NCI-H128 (cell line): ENCODE data around the gene MOSMO.
"Not testable (repeated sequence)": the region's sequence is repeated elsewhere in the genome, so short reads cannot be mapped to it uniquely, and the experiment has no call there.

Experiments
- DNase-seq: peaks from one replicate; lab custom pipeline; 2025; ENCODE audit not compliant: unreplicated experiment; lab: John Stamatoyannopoulos, UW

Gene MOSMO

GRCh38 chr16:22091721-22092120 is 83.8 kb downstream of the MOSMO start:
- no peak for DNase-seq

GRCh38 chr16:22092143-22092933 is 84.4 kb downstream of the MOSMO start, which contains the start of gene VWA3A:
Gene VWA3A (plus strand): TSS chr16:22092541. CDS start chr16:22092638, 97 bp downstream.
- no peak for DNase-seq

GRCh38 chr16:22093331-22093730 is 85.4 kb downstream of the MOSMO start:
- no peak for DNase-seq

GRCh38 chr16:22093996-22094395 is 86.1 kb downstream of the MOSMO start:
- no peak for DNase-seq

- DNase-seq, result no peak
Measured at GRCh38 chr16:22098405-22099255, 90.7 kb downstream of the MOSMO start.

GRCh38 chr16:22099256-22099975 is 91.5 kb downstream of the MOSMO start:
- no peak for DNase-seq

GRCh38 chr16:22103441-22103840 is 95.5 kb downstream of the MOSMO start:
- no peak for DNase-seq

GRCh38 chr16:22109258-22109898 is 101.5 kb downstream of the MOSMO start:
- no peak for DNase-seq

GRCh38 chr16:22111629-22112028 is 103.7 kb downstream of the MOSMO start:
- DNase-seq, result not testable (repeated sequence)

- no peak for DNase-seq
Measured at GRCh38 chr16:22116095-22116700, 108.3 kb downstream of the MOSMO start.

- DNase-seq, result no peak
Measured at GRCh38 chr16:22117609-22118008, 109.7 kb downstream of the MOSMO start.

- DNase-seq, result no peak
Measured at GRCh38 chr16:22120440-22120839, 112.5 kb downstream of the MOSMO start.

GRCh38 chr16:22122239-22122638 is 114.3 kb downstream of the MOSMO start:
- DNase-seq, result no peak

- no peak for DNase-seq
Measured at GRCh38 chr16:22123146-22123545, 115.2 kb downstream of the MOSMO start.

GRCh38 chr16:22123759-22124490 is 116.0 kb downstream of the MOSMO start:
- DNase-seq, result no peak

GRCh38 chr16:22124583-22125284 is 116.8 kb downstream of the MOSMO start:
- no peak for DNase-seq

- no peak for DNase-seq
Measured at GRCh38 chr16:22126037-22126558, 118.2 kb downstream of the MOSMO start.

- DNase-seq, result not testable (repeated sequence)
Measured at GRCh38 chr16:22128537-22128936, 120.6 kb downstream of the MOSMO start.

GRCh38 chr16:22130528-22130927 is 122.6 kb downstream of the MOSMO start:
- DNase-seq, result no peak
